Mesothelial cell of epicardium (in vitro differentiated cells): Measurements from ENCODE around the gene FILIP1L. TPM values are rescaled to one million over a fixed set of nuclear protein-coding genes. Genes with fewer than 3 reads are reported as not detected.

Experiments
- DNase-seq, 2 experiments: peaks; one replicate each; pipeline ENCODE4 v3.0.0; 2021; ENCODE audit warnings: low spot score in 2 of 2; ENCODE audit not compliant: unreplicated experiment in 2 of 2
- H3K27ac Mint-ChIP-seq: 2 replicates; pipeline ENCODE4 v1.8.0; 2021; ENCODE audit warnings: mixed read lengths
- H3K27me3 Mint-ChIP-seq: 2 replicates; pipeline ENCODE4 v1.8.0; 2021; ENCODE audit warnings: low read depth, mixed read lengths
- H3K36me3 Mint-ChIP-seq: 2 replicates; pipeline ENCODE4 v1.8.0; 2021; ENCODE audit warnings: mixed read lengths
- H3K4me1 Mint-ChIP-seq: 2 replicates; pipeline ENCODE4 v1.8.0; 2021; ENCODE audit warnings: mixed read lengths
- H3K4me3 Mint-ChIP-seq: 2 replicates; pipeline ENCODE4 v1.8.0; 2021; ENCODE audit warnings: mild to moderate bottlenecking, moderate library complexity, mixed read lengths
- H3K9me3 Mint-ChIP-seq: 2 replicates; pipeline ENCODE4 v1.8.0; 2021; ENCODE audit warnings: mixed read lengths
- total RNA-seq: library from RNA; stranded (reverse); gene quantifications from 3 replicates; pipeline ENCODE4 v1.2.1, GENCODE V29; 2021
- TF ChIP-seq, protein P1 (sequence below): fragments of 200-600 bp; sonication (generic); IDR thresholded peaks from one replicate; pipeline ENCODE4 v1.5.0; 2021; ENCODE audit warnings: antibody characterized with exemption; ENCODE audit not compliant: unreplicated experiment

Gene FILIP1L
- total RNA-seq, 1 donor from 2014 or later, result 15.7 TPM

DNA sequence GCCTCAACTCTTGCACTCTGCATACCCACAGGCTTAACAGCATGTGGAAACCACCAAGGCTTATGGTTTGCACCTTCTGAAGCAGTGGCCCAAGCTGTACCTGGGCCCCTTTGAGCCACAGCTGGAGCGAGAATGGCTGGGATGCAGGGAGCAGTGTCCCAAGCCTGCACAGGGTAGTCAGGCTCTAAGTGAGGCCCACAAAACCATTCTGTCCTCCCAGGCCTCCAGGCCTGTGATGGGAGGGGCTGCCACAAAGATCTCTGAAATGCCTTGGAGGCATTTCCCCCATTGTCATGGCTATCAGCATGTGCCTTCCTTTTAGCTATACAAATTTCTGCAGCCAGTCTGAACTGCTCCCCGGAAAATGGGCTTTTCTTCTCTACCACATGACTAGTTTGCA lies 309.1 kb downstream of the FILIP1L start:
- DNase-seq, result no peak
- TF ChIP-seq, protein P1, sequence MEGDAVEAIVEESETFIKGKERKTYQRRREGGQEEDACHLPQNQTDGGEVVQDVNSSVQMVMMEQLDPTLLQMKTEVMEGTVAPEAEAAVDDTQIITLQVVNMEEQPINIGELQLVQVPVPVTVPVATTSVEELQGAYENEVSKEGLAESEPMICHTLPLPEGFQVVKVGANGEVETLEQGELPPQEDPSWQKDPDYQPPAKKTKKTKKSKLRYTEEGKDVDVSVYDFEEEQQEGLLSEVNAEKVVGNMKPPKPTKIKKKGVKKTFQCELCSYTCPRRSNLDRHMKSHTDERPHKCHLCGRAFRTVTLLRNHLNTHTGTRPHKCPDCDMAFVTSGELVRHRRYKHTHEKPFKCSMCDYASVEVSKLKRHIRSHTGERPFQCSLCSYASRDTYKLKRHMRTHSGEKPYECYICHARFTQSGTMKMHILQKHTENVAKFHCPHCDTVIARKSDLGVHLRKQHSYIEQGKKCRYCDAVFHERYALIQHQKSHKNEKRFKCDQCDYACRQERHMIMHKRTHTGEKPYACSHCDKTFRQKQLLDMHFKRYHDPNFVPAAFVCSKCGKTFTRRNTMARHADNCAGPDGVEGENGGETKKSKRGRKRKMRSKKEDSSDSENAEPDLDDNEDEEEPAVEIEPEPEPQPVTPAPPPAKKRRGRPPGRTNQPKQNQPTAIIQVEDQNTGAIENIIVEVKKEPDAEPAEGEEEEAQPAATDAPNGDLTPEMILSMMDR, result no peak
- Mint-ChIP-seq H3K9me3 (peaks cover 34% of the 10 kb centered on the region), H3K27me3 (peaks cover 2% of the 10 kb centered on the region), H3K36me3 (peaks cover 10% of the 10 kb centered on the region), H3K4me3 (no peak overlapping the region), H3K27ac (no peak overlapping the region), H3K4me1 (no peaks in the 10 kb centered on the region)

- Mint-ChIP-seq H3K9me3 (peaks cover 34% of the 10 kb centered on the region), H3K27me3 (peaks cover 3% of the 10 kb centered on the region), H3K4me1 (no peaks in the 10 kb centered on the region), H3K4me3 (no peak overlapping the region), H3K36me3 (peaks cover 10% of the 10 kb centered on the region), H3K27ac (no peak overlapping the region)
- TF ChIP-seq, protein P1, result no peak
- no peak for DNase-seq
Measured at GRCh38 chr3:99803297-99803696, 311.0 kb downstream of the FILIP1L start.

DNA sequence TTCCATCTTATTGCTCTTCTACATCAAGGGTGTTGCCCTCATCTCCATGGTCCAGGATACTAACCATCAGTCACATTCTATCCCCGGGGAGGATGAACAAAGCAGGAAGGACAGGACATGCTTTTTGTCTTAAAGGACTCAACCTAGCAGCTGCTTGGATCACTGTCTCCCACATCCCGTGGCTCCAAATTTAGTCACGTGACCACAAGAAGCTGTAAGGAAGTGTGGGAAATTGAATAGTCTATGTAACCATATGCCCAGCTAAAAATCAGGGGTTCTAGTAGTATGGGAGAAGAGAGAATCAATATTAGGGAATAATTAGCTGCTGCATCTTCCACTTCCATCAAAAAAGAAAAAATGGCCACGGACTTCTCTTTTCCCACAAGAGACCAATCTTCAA lies 314.9 kb downstream of the FILIP1L start:
- TF ChIP-seq, protein P1, result no peak
- Mint-ChIP-seq H3K4me3 (no peak overlapping the region), H3K27me3 (peaks cover 3% of the 10 kb centered on the region), H3K27ac (no peak overlapping the region), H3K9me3 (peaks cover 21% of the 10 kb centered on the region), H3K4me1 (no peaks in the 10 kb centered on the region), H3K36me3 (peaks cover 3% of the 10 kb centered on the region)
- no peak for DNase-seq

DNA sequence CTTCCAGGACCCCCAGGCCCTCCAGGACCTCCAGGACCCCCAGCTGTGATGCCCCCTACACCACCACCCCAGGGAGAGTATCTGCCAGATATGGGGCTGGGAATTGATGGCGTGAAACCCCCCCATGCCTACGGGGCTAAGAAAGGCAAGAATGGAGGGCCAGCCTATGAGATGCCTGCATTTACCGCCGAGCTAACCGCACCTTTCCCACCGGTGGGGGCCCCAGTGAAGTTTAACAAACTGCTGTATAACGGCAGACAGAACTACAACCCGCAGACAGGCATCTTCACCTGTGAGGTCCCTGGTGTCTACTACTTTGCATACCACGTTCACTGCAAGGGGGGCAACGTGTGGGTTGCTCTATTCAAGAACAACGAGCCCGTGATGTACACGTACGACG lies 318.7 kb downstream of the FILIP1L start:
- TF ChIP-seq, protein P1, result no peak
- no peak for DNase-seq
- no peak overlapping the region for H3K27ac Mint-ChIP-seq
- no peaks in the 10 kb centered on the region for H3K4me1 Mint-ChIP-seq
- H3K9me3 Mint-ChIP-seq, result no peaks in the 10 kb centered on the region
- H3K27me3 Mint-ChIP-seq, result peaks cover 17% of the 10 kb centered on the region
- H3K4me3 Mint-ChIP-seq, result no peak overlapping the region
- no peaks in the 10 kb centered on the region for H3K36me3 Mint-ChIP-seq

- H3K27me3 Mint-ChIP-seq, result peaks cover 22% of the 10 kb centered on the region
- TF ChIP-seq, protein P1, result no peak
- DNase-seq, result no peak
- H3K4me1 Mint-ChIP-seq, result no peaks in the 10 kb centered on the region
- H3K4me3 Mint-ChIP-seq, result no peak overlapping the region
- H3K27ac Mint-ChIP-seq, result no peak overlapping the region
- H3K9me3 Mint-ChIP-seq, result no peaks in the 10 kb centered on the region
- H3K36me3 Mint-ChIP-seq, result no peaks in the 10 kb centered on the region
Measured at GRCh38 chr3:99794485-99794884, 319.8 kb downstream of the FILIP1L start.

DNA sequence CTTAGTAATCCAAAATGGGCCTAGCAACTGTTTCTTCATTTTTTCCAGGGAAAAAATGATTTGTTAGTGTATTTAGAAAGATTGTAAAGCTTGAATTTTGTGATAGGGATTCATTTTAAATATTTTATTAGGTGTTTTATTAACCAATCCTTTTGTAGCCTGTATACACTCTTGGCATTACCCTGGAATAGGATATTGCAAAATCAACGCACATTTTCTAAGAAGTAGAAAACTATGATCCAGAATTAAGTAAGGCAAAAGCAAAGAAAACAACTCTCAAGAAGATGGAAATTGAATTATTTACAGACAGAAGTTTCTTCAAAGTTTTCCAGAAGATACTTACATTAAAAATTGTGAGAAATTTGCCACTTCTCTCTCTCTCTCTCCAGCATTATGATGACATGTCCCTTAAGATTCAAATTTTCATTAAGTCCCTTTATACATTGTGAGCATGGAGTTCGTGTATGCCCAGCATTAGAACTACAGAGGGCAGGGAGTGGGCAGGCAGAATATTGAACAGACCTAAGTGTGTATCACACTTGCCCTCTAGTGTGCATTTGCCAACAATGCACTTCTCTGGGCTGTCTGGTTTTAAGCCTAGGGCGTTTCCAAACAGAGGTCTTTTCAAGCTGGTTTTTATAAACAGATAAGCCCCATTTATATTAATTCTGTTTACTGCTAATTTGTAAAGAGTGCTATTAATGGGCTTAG lies 325.1 kb downstream of the FILIP1L start:
- Mint-ChIP-seq H3K36me3 (no peaks in the 10 kb centered on the region), H3K27ac (no peak overlapping the region), H3K4me3 (no peak overlapping the region), H3K4me1 (no peaks in the 10 kb centered on the region), H3K9me3 (no peaks in the 10 kb centered on the region), H3K27me3 (peaks cover 45% of the 10 kb centered on the region)
- TF ChIP-seq, protein P1, result peak; percentile 55
- DNase-seq, result no peak
